Suprapubic skin (tissue), 4 donors: ENCODE results near the gene KCNA2.

ENCODE experiments used
- CTCF ChIP-seq, 2 donors: fragments of 200-600 bp in 1 of 2; fragments of 450-650 bp in 1 of 2; sonication (generic) in 1 of 2; IDR thresholded peaks; one replicate each; pipeline ENCODE4 v1.5.1; 2016 to 2019; ENCODE audit warnings: antibody characterized with exemption in 2 of 2, mild to moderate bottlenecking in 1 of 2, moderate library complexity in 1 of 2
- EP300 ChIP-seq: sonication (generic); formaldehyde crosslinking; IDR thresholded peaks from one replicate; pipeline ENCODE4 v1.6.1; 2017; ENCODE audit warnings: antibody characterized with exemption
- POLR2A ChIP-seq, 2 donors: fragments of 450-650 bp; IDR thresholded peaks; one replicate each; pipeline ENCODE4 v1.6.1; 2017; ENCODE audit warnings: antibody characterized with exemption in 2 of 2, mild to moderate bottlenecking in 2 of 2, moderate library complexity in 2 of 2
- POLR2AphosphoS5 ChIP-seq, 3 donors: sonication (generic); formaldehyde crosslinking; IDR thresholded peaks; one replicate each; pipeline ENCODE4 v1.6.1; 2017; ENCODE audit warnings: antibody characterized with exemption in 3 of 3

DNA sequence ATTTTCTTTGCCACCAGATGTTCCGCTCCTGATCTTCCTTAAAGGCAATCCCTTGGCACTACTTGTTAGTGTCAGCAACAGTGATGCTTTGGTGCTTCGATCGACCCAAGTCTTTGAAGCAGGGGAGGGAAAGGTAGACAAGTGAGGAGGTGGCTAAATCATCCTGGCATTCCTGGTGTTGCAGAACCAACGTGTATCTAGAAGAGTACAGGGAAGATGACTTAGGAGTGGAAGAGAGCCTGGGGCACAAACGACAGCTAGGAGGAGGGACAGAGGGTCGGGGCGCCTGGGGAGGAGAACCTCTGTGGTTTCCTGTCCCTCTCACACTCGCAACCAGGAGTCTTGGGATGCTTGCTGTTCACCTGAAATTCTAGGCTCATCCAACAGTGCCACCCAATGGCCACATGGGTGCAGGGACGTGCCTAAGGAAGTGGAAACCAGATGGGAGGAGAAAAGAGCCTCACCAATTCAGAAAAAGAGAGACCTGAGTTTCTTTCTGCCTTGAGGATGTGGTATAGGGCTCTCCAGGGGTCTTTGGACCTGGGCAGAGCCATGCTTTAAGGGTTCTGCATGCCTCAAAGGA is 9.5 kb upstream of the KCNA2 start:
- TF ChIP-seq CTCF (IDR thresholded peaks at IDR 0.05) (peak; percentile 19 to 71), POLR2A (IDR thresholded peaks at IDR 0.05) (no peak), POLR2AphosphoS5 (IDR thresholded peaks at IDR 0.05) (no peak), EP300 (no peak)
